Gastroesophageal sphincter (tissue), 3 donors: ENCODE results near the gene PIK3CD.

Source experiments
- EP300 ChIP-seq: sonication (generic); formaldehyde crosslinking; IDR thresholded peaks from one replicate; pipeline ENCODE4 v1.6.1; 2017; ENCODE audit warnings: antibody characterized with exemption, mild to moderate bottlenecking
- POLR2A ChIP-seq, 2 donors: fragments of 450-650 bp; IDR thresholded peaks; one replicate each; pipeline ENCODE4 v1.6.1; 2017; ENCODE audit warnings: antibody characterized with exemption in 2 of 2, mild to moderate bottlenecking in 2 of 2, moderate library complexity in 1 of 2
- POLR2AphosphoS5 ChIP-seq: sonication (generic); formaldehyde crosslinking; IDR thresholded peaks from one replicate; pipeline ENCODE4 v1.6.1; 2017; ENCODE audit warnings: antibody characterized with exemption
- TF ChIP-seq, protein P1 (sequence below), 4 experiments: fragments of 200-600 bp in 2 of 4; fragments of 450-650 bp in 2 of 4; sonication (generic) in 1 of 4; IDR thresholded peaks; one replicate each; pipeline ENCODE4 v1.5.1; 2017 to 2019; ENCODE audit warnings: antibody characterized with exemption in 4 of 4, mild to moderate bottlenecking in 2 of 4, moderate library complexity in 2 of 4

DNA sequence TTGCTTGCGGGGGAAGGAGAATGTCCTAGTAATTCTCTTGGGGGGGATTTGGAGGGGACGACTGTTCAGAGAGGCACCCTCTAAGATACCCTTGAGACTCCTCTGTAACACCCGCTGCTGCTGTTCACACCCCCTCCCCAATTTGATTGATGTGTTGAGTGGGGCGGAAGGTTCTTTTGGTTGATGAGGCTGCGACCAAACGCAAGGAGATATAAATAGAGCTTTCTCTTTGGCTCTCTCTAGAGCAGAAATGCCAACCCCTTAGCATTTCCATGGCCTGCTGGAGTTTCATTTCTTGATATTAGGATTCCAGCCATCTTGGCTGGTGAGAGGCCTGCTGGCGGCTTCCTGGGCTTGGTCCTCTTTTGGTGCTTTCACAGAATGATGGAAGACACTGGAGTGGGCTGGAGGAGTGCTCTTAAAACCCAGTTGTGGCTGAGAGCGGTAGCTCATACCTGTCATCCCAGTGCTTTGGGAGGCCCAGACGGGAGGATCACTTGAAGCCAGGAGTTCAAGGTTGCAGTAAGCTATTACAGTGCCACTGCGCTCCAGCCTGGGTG is 2.0 kb downstream of the PIK3CD start:
- TF ChIP-seq POLR2A (IDR thresholded peaks at IDR 0.05), result no peak
- TF ChIP-seq, protein P1, sequence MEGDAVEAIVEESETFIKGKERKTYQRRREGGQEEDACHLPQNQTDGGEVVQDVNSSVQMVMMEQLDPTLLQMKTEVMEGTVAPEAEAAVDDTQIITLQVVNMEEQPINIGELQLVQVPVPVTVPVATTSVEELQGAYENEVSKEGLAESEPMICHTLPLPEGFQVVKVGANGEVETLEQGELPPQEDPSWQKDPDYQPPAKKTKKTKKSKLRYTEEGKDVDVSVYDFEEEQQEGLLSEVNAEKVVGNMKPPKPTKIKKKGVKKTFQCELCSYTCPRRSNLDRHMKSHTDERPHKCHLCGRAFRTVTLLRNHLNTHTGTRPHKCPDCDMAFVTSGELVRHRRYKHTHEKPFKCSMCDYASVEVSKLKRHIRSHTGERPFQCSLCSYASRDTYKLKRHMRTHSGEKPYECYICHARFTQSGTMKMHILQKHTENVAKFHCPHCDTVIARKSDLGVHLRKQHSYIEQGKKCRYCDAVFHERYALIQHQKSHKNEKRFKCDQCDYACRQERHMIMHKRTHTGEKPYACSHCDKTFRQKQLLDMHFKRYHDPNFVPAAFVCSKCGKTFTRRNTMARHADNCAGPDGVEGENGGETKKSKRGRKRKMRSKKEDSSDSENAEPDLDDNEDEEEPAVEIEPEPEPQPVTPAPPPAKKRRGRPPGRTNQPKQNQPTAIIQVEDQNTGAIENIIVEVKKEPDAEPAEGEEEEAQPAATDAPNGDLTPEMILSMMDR (IDR thresholded peaks at IDR 0.05), result no peak
- no peak for TF ChIP-seq EP300
- TF ChIP-seq POLR2AphosphoS5, result no peak
